ENCODE results near the gene BBS2. TPM values are rescaled to one million over a fixed set of nuclear protein-coding genes. Genes with fewer than 3 reads are reported as not detected.

BBS2 gene
- total and polyA plus RNA-seq, 2 experiments from 2014 or later: 13.7 to 25.2 TPM

DNA sequence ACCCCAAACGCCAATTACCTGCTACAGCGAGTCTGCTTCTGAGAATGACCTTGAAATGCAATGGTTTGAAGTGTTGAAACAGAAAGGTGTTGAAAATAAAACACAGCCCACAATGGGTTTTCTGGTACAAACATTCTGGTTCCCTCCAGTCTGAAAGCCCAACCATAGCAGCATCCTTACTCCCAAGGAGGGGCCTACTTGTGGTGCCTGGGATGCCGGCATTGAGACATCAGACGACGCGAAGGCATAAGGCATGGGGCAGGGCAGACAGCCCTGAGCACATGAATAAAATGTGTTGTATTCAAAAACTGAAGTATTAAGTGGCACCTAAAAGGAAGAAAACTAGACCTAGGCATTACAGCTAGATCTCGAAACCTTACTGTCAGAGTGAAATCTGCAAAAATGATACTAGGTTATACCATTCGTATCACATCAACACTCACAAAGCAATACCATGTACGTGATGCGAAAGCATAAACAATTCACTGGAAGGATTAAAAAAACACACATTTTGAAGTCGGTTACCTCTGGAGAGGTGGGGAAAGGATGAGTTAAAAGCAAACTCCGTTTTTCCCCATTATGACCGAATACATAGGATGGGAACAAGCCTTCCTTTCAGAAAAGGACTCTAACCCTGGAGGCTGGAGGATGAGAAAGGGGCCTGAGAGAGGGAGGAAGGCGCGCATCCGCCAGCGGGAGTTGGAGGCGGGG lies 69.4 kb downstream of the BBS2 start:
- Histone ChIP-seq H4K20me1 (replicated peaks; ENCODE audit: insufficient read depth) (peaks cover 49% of the 10 kb centered on the region), H3K4me2 (peak overlapping the region; percentile 92), H3K9me2 (ENCODE audit: insufficient read depth) (no peaks in the 10 kb centered on the region), H3K36me3 (ENCODE audit: insufficient read depth) (peaks cover 28% of the 10 kb centered on the region), H2AFZ (peak overlapping the region; percentile 49; the same call in 1 of the 2 replicates), H3K4me1 (ENCODE audit: insufficient read depth) (peaks cover 25% of the 10 kb centered on the region; the same call in 1 of the 2 replicates), H3K79me2 (replicated peaks; ENCODE audit: insufficient read depth) (peaks cover 78% of the 10 kb centered on the region), H3K27me3 (ENCODE audit: insufficient read depth) (no peaks in the 10 kb centered on the region), H3K27ac (ENCODE audit: low read depth) (0 out of 2 replicates have a peak overlapping the region, but pooled peaks have one; percentile 42), H3F3A (replicated peaks; ENCODE audit: low read depth) (no peaks in the 10 kb centered on the region), H3K4me3 (peak overlapping the region; percentile 92)
- peak; percentile 15; the same call in 2 of the 3 replicates for ATAC-seq
- peaks cover 30% of the 10 kb centered on the region for H3K36me3 Mint-ChIP-seq (ENCODE audit: low read depth)
- no peaks in the 10 kb centered on the region for H3K9me3 Mint-ChIP-seq
- H3K27ac Mint-ChIP-seq: peak overlapping the region; percentile 97
- TF ChIP-seq, protein P1, sequence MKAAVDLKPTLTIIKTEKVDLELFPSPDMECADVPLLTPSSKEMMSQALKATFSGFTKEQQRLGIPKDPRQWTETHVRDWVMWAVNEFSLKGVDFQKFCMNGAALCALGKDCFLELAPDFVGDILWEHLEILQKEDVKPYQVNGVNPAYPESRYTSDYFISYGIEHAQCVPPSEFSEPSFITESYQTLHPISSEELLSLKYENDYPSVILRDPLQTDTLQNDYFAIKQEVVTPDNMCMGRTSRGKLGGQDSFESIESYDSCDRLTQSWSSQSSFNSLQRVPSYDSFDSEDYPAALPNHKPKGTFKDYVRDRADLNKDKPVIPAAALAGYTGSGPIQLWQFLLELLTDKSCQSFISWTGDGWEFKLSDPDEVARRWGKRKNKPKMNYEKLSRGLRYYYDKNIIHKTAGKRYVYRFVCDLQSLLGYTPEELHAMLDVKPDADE (IDR thresholded peaks at IDR 0.05): no peak
- TF ChIP-seq STAT1 (IDR thresholded peaks at IDR 0.05; ENCODE audit: unreplicated experiment) (no peak), CREB1 (CRISPR knock-in tag; IDR thresholded peaks at IDR 0.05; ENCODE audit: low read depth) (no peak), ZNF331 (CRISPR knock-in tag; IDR thresholded peaks at IDR 0.05; ENCODE audit: low read depth) (no peak), ZNF114 (CRISPR knock-in tag; IDR thresholded peaks at IDR 0.05) (no peak), POLR2AphosphoS5 (IDR thresholded peaks at IDR 0.05; ENCODE audit: low read depth) (no peak), REST (IDR thresholded peaks at IDR 0.05; ENCODE audit: unreplicated experiment) (no peak), EZH2phosphoT487 (IDR thresholded peaks at IDR 0.05; ENCODE audit: unreplicated experiment) (no peak), NANOG (IDR thresholded peaks at IDR 0.05; ENCODE audit: borderline replicate concordance) (no peak)
- TF ChIP-seq, protein P2, sequence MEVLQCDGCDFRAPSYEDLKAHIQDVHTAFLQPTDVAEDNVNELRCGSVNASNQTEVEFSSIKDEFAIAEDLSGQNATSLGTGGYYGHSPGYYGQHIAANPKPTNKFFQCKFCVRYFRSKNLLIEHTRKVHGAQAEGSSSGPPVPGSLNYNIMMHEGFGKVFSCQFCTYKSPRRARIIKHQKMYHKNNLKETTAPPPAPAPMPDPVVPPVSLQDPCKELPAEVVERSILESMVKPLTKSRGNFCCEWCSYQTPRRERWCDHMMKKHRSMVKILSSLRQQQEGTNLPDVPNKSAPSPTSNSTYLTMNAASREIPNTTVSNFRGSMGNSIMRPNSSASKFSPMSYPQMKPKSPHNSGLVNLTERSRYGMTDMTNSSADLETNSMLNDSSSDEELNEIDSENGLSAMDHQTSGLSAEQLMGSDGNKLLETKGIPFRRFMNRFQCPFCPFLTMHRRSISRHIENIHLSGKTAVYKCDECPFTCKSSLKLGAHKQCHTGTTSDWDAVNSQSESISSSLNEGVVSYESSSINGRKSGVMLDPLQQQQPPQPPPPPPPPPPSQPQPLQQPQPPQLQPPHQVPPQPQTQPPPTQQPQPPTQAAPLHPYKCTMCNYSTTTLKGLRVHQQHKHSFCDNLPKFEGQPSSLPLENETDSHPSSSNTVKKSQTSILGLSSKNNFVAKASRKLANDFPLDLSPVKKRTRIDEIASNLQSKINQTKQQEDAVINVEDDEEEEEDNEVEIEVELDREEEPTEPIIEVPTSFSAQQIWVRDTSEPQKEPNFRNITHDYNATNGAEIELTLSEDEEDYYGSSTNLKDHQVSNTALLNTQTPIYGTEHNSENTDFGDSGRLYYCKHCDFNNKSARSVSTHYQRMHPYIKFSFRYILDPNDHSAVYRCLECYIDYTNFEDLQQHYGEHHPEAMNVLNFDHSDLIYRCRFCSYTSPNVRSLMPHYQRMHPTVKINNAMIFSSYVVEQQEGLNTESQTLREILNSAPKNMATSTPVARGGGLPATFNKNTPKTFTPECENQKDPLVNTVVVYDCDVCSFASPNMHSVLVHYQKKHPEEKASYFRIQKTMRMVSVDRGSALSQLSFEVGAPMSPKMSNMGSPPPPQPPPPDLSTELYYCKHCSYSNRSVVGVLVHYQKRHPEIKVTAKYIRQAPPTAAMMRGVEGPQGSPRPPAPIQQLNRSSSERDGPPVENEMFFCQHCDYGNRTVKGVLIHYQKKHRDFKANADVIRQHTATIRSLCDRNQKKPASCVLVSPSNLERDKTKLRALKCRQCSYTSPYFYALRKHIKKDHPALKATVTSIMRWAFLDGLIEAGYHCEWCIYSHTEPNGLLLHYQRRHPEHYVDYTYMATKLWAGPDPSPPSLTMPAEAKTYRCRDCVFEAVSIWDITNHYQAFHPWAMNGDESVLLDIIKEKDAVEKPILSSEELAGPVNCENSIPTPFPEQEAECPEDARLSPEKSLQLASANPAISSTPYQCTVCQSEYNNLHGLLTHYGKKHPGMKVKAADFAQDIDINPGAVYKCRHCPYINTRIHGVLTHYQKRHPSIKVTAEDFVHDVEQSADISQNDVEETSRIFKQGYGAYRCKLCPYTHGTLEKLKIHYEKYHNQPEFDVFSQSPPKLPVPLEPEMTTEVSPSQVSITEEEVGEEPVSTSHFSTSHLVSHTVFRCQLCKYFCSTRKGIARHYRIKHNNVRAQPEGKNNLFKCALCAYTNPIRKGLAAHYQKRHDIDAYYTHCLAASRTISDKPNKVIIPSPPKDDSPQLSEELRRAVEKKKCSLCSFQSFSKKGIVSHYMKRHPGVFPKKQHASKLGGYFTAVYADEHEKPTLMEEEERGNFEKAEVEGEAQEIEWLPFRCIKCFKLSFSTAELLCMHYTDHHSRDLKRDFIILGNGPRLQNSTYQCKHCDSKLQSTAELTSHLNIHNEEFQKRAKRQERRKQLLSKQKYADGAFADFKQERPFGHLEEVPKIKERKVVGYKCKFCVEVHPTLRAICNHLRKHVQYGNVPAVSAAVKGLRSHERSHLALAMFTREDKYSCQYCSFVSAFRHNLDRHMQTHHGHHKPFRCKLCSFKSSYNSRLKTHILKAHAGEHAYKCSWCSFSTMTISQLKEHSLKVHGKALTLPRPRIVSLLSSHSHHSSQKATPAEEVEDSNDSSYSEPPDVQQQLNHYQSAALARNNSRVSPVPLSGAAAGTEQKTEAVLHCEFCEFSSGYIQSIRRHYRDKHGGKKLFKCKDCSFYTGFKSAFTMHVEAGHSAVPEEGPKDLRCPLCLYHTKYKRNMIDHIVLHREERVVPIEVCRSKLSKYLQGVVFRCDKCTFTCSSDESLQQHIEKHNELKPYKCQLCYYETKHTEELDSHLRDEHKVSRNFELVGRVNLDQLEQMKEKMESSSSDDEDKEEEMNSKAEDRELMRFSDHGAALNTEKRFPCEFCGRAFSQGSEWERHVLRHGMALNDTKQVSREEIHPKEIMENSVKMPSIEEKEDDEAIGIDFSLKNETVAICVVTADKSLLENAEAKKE (CRISPR knock-in tag; IDR thresholded peaks at IDR 0.05): no peak
- TF ChIP-seq, protein P3, sequence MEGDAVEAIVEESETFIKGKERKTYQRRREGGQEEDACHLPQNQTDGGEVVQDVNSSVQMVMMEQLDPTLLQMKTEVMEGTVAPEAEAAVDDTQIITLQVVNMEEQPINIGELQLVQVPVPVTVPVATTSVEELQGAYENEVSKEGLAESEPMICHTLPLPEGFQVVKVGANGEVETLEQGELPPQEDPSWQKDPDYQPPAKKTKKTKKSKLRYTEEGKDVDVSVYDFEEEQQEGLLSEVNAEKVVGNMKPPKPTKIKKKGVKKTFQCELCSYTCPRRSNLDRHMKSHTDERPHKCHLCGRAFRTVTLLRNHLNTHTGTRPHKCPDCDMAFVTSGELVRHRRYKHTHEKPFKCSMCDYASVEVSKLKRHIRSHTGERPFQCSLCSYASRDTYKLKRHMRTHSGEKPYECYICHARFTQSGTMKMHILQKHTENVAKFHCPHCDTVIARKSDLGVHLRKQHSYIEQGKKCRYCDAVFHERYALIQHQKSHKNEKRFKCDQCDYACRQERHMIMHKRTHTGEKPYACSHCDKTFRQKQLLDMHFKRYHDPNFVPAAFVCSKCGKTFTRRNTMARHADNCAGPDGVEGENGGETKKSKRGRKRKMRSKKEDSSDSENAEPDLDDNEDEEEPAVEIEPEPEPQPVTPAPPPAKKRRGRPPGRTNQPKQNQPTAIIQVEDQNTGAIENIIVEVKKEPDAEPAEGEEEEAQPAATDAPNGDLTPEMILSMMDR (conservative IDR thresholded peaks at IDR 0.05; ENCODE audit: low read depth in 2 of 2): no peak
- no peaks in the 10 kb centered on the region for H3K27me3 Mint-ChIP-seq (ENCODE audit: insufficient read depth, low read depth, poor library complexity)
- peak overlapping the region; percentile 95 for H3K4me3 Mint-ChIP-seq
- H3K4me1 Mint-ChIP-seq: peaks cover 22% of the 10 kb centered on the region
- DNase-seq (ENCODE audit: low spot score): peak; percentile 43
